ENCODE measurements around the gene EPHA3.

The EPHA3 gene

DNA sequence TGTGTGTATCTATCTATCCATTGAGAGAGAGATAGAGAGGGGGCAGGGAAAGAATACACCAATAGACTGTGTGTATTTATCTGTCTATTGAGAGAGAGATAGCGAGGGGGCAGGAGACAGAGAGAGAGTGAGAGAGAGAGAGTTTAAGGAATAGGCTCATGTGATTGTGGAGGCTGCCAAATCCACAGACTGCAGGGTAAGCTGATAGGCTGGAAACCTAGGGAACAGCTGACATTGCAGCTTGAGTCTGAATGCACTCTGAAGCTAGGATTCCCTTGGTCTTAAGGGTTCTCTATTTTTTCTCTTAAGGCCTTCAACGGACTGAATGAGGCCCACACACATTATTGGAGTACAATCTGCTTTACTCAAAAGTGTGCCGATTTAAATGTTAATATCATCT lies 255.8 kb downstream of the EPHA3 start:
- DNase-seq (ENCODE audit: low read depth) = no peak

GRCh38 chr3:89364314-89364713 lies 256.9 kb downstream of the EPHA3 start:
- no peak for DNase-seq (ENCODE audit: low read depth)

DNA sequence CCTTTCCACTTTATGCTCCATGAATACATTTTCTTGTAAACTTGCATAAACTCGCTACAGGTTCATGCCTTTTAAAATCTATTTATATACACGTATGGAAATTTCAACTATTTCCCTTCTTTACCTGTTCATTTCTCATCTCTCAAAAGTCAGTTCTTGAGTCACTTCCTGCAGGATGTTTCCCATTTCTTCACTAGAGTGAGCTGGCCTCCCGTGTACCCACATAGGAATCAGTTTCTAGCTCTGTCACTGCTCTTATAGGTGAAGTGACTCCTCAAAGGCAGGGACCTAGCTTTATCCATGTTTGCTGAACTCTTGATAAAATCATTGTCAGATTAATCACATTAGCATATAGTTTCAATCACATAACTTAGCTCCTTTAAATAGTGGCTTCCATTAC lies 259.7 kb downstream of the EPHA3 start:
- DNase-seq (ENCODE audit: low read depth) = no peak

- no peak for DNase-seq (ENCODE audit: low read depth)
These were observed 261.4 kb downstream of the EPHA3 start for GRCh38 chr3:89368846-89369245.

DNA sequence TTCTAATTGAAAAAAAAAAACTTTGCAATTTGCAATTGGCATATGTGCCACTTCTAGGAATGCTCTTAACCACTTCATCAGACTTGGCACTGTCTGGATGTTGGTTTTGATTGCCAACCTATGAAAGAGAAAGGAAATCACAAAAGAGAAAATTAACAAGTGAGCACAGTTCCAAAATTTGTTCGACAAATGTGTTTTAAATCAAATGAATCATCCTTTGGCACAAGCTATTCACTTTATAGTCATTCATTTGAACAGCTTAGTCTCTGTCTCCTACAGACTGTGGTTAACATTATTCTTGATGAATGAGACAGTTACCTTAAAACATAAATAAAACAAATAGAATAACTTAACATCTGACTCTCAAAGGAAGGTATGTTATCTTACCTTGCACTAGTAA lies 265.0 kb downstream of the EPHA3 start:
- no peak for DNase-seq (ENCODE audit: low read depth)

GRCh38 chr3:89373434-89373833 lies 266.0 kb downstream of the EPHA3 start:
- DNase-seq (ENCODE audit: low read depth) = no peak

GRCh38 chr3:89375451-89375850 lies 268.0 kb downstream of the EPHA3 start:
- no peak for DNase-seq (ENCODE audit: low read depth)

DNA sequence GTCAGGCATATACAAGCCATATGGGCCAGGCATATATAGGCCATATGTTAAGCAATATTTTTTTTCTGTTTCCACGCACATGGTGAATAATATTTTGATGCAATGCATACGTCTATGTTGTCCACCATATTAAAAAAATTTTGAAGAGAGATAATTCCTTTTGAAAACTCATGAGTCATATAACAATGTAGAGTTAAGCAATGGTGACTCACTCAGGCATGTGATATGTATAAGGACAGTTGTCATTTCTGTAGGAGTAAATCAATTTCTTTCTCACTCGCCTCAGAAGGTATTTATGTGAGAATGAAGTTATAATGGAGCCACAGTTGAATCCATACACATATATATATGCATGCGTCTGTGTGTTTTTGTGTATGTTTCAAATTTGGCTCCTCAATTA lies 272.6 kb downstream of the EPHA3 start:
- no peak for DNase-seq (ENCODE audit: low read depth)

GRCh38 chr3:89392991-89393390 lies 285.6 kb downstream of the EPHA3 start:
- DNase-seq (ENCODE audit: low read depth) = no peak

DNA sequence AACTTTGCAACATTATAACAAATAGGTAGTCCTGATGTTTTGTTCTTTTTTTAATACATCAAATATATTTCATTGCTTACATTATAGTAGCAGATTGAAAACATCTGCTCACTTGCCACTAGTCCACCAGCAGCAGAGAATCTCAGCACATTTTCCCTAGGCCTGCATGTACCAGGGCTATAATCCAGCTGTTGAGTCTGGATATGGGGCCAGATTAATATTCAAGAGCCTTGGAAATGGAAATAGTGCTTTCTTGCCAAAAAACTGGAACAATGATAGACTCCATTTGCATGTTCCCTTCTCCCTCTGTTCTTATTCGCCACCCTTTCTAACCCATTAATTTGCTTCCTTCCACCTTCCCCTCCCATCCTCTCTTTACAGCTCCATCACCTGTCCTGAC lies 288.0 kb downstream of the EPHA3 start:
- DNase-seq (ENCODE audit: low read depth) = no peak

DNA sequence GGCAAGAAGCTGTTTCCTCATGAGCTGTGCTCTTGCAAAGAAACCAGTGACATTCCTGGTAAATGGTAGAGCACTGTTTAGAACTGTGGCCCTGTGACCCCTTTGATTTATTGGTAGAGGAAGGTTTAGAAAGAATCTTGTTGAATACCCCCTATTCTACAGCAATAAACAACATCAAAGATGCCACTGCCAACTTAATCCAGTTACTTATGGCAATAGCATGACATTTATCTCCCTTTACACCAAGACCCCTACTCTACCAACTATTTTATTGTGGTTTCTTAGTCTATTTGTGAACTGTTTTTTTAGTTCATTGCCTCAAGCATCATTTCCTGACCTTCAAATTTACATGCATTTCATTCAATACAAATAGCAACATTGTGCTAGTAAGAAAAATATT lies 288.6 kb downstream of the EPHA3 start:
- no peak for DNase-seq (ENCODE audit: low read depth)

DNA sequence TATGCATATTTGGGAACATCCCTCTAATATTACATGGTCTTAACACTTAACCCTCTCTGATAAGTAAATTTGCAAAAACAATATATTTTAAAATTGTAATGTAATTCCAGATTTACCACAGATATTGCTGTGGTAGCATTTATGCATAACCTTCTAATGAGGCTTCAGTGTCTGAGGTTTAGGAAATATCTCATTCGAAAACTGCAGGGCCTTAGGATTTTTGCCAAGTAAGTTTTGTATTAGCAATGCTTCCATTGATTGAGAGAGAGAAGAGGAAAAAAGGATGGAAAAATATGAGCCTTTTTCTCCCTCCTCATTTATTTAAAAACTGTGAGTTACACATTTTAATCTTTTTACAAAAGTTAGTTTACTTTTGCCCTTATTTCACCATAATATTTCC lies 294.6 kb downstream of the EPHA3 start:
- DNase-seq (ENCODE audit: low read depth) = no peak

DNA sequence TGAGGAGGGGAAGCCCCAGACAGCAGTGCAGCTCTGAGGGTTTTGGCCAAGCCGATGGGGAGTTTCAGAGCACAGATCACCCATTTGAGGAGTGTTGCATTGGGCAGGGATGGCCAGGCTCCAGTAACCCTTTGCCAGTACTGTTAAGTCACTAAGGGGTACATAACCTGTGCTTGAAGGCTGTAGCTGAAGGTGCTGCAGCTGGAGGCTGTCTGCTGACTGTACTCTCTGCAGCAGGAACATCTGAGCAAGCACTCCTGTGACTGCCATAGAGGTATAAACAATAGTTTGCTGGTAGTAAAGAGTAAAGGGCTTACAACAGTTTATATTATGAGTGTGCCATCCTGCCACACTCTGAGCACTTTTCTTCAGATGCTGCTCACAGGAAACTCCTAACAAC lies 297.8 kb downstream of the EPHA3 start:
- no peak for DNase-seq (ENCODE audit: low read depth)

DNA sequence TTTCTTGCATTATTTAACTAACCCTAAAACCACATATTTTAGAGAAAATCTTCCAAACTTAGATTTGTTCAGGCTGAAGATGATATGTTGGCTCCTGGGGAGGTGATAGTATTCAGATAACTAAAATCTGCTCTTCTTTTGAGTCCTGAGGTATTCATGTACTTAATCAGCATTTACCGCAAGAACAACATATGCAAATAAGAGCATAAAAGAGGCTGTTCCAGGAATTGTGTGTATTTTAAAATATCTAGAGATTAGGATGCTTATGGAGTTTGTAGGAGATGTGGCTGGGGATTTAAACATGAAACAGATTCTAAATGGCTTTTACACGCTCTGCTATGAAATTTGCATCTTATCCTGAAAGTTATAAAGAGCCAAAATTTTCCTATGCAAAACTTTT lies 298.2 kb downstream of the EPHA3 start:
- no peak for DNase-seq (ENCODE audit: low read depth)

DNA sequence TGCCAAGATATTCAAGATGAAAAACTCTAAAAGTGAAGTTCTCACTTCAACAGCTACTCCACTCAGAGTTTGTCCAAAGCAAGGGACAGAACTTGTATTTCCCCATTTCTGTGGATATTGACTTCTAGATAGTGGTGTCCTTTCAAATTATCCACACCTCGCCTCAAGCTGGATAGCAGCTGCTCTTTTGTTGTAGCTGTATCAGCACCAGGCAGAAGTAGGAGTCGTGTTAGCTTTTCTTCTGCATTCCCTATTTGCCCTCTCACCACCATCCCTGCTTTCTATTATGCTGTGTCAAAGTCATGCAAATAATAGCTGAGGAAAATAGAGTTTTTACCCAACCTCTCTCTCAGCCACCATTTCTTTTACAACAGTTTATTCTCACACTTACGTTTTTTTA lies 303.8 kb downstream of the EPHA3 start:
- DNase-seq (ENCODE audit: low read depth) = no peak

- no peak for DNase-seq (ENCODE audit: low read depth)
These were observed 306.8 kb downstream of the EPHA3 start for GRCh38 chr3:89414270-89414669.

- no peak for DNase-seq (ENCODE audit: low read depth)
These were observed 312.3 kb downstream of the EPHA3 start for GRCh38 chr3:89419647-89420241.

DNA sequence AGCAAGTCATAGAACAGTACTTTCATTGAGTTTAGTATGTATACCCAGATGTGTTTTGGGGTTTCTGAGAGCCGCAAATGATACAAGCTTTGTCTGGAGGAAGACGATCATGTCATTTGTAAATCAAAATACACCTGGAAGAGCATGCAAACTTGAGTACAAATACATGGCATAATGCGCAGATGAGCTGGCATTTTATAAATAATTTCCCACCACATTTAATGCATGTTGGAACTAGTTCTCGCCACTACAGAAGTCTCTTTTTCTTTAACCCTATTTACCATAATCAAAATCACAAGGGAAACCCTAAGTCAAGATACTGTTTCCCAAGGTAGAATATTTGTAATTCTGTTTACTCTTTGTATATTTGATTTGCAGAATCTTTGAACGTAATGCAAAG lies 318.6 kb downstream of the EPHA3 start:
- DNase-seq (ENCODE audit: low read depth) = no peak

GRCh38 chr3:89434621-89435380 lies 327.4 kb downstream of the EPHA3 start:
- no peak for DNase-seq (ENCODE audit: low read depth)

DNA sequence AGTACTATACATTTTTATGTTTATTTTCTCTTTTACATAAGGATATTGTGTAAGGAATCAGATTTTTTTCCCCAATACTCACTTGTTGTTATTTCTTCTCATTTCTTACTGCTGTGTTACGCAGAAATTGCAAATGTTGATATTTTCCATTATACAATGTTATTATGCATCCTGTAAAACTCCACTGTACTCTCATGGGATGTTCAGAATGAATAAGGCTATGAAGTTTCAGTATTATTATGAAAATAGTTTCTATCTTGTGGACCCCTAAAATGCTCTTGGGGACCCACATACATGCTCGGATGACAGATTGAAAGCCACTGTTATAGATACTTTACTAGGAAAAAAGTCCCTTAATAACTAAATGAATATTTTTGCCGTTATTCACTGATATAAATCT lies 329.4 kb downstream of the EPHA3 start:
- DNase-seq (ENCODE audit: low read depth) = no peak

GRCh38 chr3:89440386-89440785 lies 333.0 kb downstream of the EPHA3 start:
- no peak for DNase-seq (ENCODE audit: low read depth)

- no peak for DNase-seq (ENCODE audit: low read depth)
These were observed 333.7 kb downstream of the EPHA3 start for GRCh38 chr3:89441141-89441540.

DNA sequence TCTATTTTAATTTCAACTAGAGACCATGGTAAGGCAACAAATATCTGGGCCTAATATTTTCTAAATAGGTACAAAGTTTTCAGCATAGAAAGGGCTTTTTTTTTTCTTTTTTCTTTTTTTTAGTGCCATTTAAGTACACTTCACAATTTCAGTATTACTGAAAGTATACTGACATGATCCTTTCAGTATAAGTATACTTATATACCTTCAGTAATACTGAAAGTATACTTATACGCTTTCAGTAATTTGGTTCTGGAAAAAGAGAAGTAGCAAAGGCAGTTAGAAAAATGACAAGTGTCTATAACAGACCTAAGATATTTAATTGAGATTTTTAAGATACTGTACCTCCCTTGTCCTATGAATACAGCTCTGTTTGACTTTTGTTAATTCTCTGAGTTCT lies 339.2 kb downstream of the EPHA3 start:
- DNase-seq (ENCODE audit: low read depth) = no peak

- no peak for DNase-seq (ENCODE audit: low read depth)
These were observed 339.8 kb downstream of the EPHA3 start for GRCh38 chr3:89447243-89447642.
